Smooth muscle cell (in vitro differentiated cells): ENCODE data around the gene MEF2D. TPM values are rescaled to one million over a fixed set of nuclear protein-coding genes. Genes with fewer than 3 reads are reported as not detected.

Experiments
- DNase-seq: peaks from one replicate; lab custom pipeline; 2025; ENCODE audit not compliant: unreplicated experiment; lab: John Stamatoyannopoulos, UW
- H2AFZ ChIP-seq: fragments of 200-600 bp; sonication (generic); 2 replicates; pipeline ENCODE4 v1.6.0; 2016; ENCODE audit warnings: antibody characterized with exemption, low read depth, mild to moderate bottlenecking
- H3F3A ChIP-seq: fragments of 200-600 bp; sonication (generic); 2 replicates; pipeline ENCODE4 v1.6.0; 2017; ENCODE audit warnings: antibody characterized with exemption, low read depth
- H3K27ac ChIP-seq: fragments of 200-600 bp; sonication (generic); 2 replicates; pipeline ENCODE4 v1.5.1; 2016; ENCODE audit warnings: low read depth, mild to moderate bottlenecking
- H3K27me3 ChIP-seq: fragments of 200-600 bp; sonication (generic); 2 replicates; pipeline ENCODE4 v1.6.1; 2016; ENCODE audit warnings: low read depth, mild to moderate bottlenecking
- H3K36me3 ChIP-seq: fragments of 200-600 bp; sonication (generic); 2 replicates; pipeline ENCODE4 v1.5.1; 2016; ENCODE audit warnings: low read depth
- H3K4me1 ChIP-seq: fragments of 200-600 bp; sonication (generic); 2 replicates; pipeline ENCODE4 v1.5.1; 2016; ENCODE audit warnings: low read depth
- H3K4me2 ChIP-seq: fragments of 200-600 bp; sonication (generic); 2 replicates; pipeline ENCODE4 v1.6.0; 2016; ENCODE audit warnings: mild to moderate bottlenecking
- H3K4me3 ChIP-seq: fragments of 200-600 bp; sonication (generic); 2 replicates; pipeline ENCODE4 v1.5.1; 2016; ENCODE audit warnings: mild to moderate bottlenecking
- H3K79me2 ChIP-seq: fragments of 200-600 bp; sonication (generic); 2 replicates; pipeline ENCODE4 v1.6.0; 2016; ENCODE audit warnings: low read depth, mild to moderate bottlenecking
- H3K9ac ChIP-seq: fragments of 200-600 bp; sonication (generic); 2 replicates; pipeline ENCODE4 v1.6.0; 2016; ENCODE audit warnings: low read depth
- H3K9me3 ChIP-seq: fragments of 200-600 bp; sonication (generic); replicated peaks from 2 replicates; pipeline ENCODE4 v1.5.1; 2016; ENCODE audit warnings: low read depth
- H4K20me1 ChIP-seq: fragments of 200-600 bp; sonication (generic); 2 replicates; pipeline ENCODE4 v1.6.0; 2016; ENCODE audit warnings: low read depth
- CTCF ChIP-seq: fragments of 200-600 bp; sonication (generic); IDR thresholded peaks from 2 replicates; pipeline ENCODE4 v1.5.1; 2017; ENCODE audit warnings: borderline replicate concordance, mild to moderate bottlenecking, antibody characterized with exemption; ENCODE audit not compliant: insufficient read depth, poor library complexity, severe bottlenecking
- whole genome bisulfite sequencing: methylation state at CpG from one replicate; pipeline ENCODE4 v1.1.7; 2016; ENCODE audit warnings: low lambda C conversion rate; 5-methylcytosine and 5-hydroxymethylcytosine counted together
- polyA plus RNA-seq: library from polyadenylated mRNA; unstranded; fragments of >200 nt; fragmentation: Nextera tagmentation; extraction: Ambion mirVana; gene quantifications from 2 replicates; pipeline ENCODE4 v1.2.1, GENCODE V29; 2016
- total RNA-seq: library from RNA; depleted of rRNA; stranded (reverse); fragments of >200 nt; gene quantifications from 2 replicates; pipeline ENCODE4 v1.2.3, GENCODE V29; 2014

Gene MEF2D
- total and polyA plus RNA-seq, 2 experiments from 2014 or later = 23.2 to 45.6 TPM

- no peaks in the 10 kb centered on the region for H3K36me3 ChIP-seq
- no peaks in the 10 kb centered on the region for H3K79me2 ChIP-seq
- no peak overlapping the region for H3K9ac ChIP-seq
- 44% methylated on average over 7 of the region's 7 CpGs for WGBS
- H3K27ac ChIP-seq = no peak overlapping the region
- H3K4me2 ChIP-seq = no peak overlapping the region
- DNase-seq = no peak
- H2AFZ ChIP-seq = no peak overlapping the region
- H3K4me1 ChIP-seq = peaks cover 24% of the 10 kb centered on the region
- no peaks in the 10 kb centered on the region for H3F3A ChIP-seq
- TF ChIP-seq CTCF = no peak
- no peaks in the 10 kb centered on the region for H4K20me1 ChIP-seq
- H3K4me3 ChIP-seq = no peak overlapping the region
- H3K9me3 ChIP-seq = no peaks in the 10 kb centered on the region
- H3K27me3 ChIP-seq = peaks cover 100% of the 10 kb centered on the region
Observed at GRCh38 chr1:156438278-156438987, 62.1 kb downstream of the MEF2D start.

GRCh38 chr1:156437037-156437867 is 63.3 kb downstream of the MEF2D start:
- Histone ChIP-seq H3F3A (no peaks in the 10 kb centered on the region), H3K4me1 (peaks cover 24% of the 10 kb centered on the region), H2AFZ (no peak overlapping the region), H3K27ac (no peak overlapping the region), H3K79me2 (no peaks in the 10 kb centered on the region), H4K20me1 (no peaks in the 10 kb centered on the region), H3K36me3 (no peaks in the 10 kb centered on the region), H3K9me3 (no peaks in the 10 kb centered on the region), H3K4me3 (no peak overlapping the region), H3K9ac (no peak overlapping the region), H3K27me3 (peaks cover 100% of the 10 kb centered on the region), H3K4me2 (no peak overlapping the region)
- WGBS = 38% methylated on average over 19 of the region's 19 CpGs
- no peak for DNase-seq
- TF ChIP-seq CTCF = no peak

GRCh38 chr1:156436141-156437036 is 64.2 kb downstream of the MEF2D start:
- Histone ChIP-seq H3K4me2 (peak overlapping the region; percentile 89), H3F3A (no peaks in the 10 kb centered on the region), H3K4me1 (peaks cover 28% of the 10 kb centered on the region), H3K79me2 (no peaks in the 10 kb centered on the region), H4K20me1 (no peaks in the 10 kb centered on the region), H2AFZ (no peak overlapping the region), H3K9me3 (no peaks in the 10 kb centered on the region), H3K4me3 (peak overlapping the region; percentile 49), H3K27ac (no peak overlapping the region), H3K36me3 (no peaks in the 10 kb centered on the region), H3K9ac (no peak overlapping the region), H3K27me3 (peaks cover 100% of the 10 kb centered on the region)
- TF ChIP-seq CTCF = no peak
- WGBS = 4% methylated on average over 50 of the region's 77 CpGs
- DNase-seq = no peak
